HFF-Myc (cell line): ENCODE results near the gene PTH1R.

Source experiments
- DNase-seq: peaks from one replicate; pipeline ENCODE4 v3.0.0-alpha.2; 2011; ENCODE audit warnings: low read depth; ENCODE audit errors: extremely low read depth
- H3K4me3 ChIP-seq: replicated peaks from 2 replicates; pipeline ENCODE4 v1.5.1; 2011; ENCODE audit warnings: low read depth, mild to moderate bottlenecking, control low read depth, low read length
- CTCF ChIP-seq: IDR thresholded peaks from 2 replicates; pipeline ENCODE4 v1.5.1; 2012; ENCODE audit warnings: mild to moderate bottlenecking, low read depth, low read length, control low read depth; ENCODE audit errors: missing control alignments

PTH1R gene

DNA sequence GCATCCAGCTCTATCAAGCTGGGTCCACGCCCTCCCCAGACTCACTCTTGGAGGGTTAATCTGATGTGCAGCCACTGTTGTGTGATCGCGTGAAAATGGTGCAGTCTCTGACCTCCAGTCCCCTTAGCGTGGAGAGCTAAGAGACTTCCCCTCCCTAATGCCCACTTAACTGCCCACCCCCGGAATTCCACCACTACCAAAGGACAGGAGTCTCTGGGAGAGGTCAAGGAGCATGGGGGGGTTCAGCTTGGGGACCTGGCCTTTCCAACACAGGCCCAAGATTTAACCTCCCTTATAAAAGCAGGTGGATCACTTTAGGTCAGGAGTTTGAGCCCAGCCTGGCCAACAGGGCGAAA is 50.2 kb downstream of the PTH1R start:
- no peak for TF ChIP-seq CTCF
- no peak overlapping the region for H3K4me3 ChIP-seq
- no peak for DNase-seq

GRCh38 chr3:46928282-46928681 is 50.8 kb downstream of the PTH1R start:
- DNase-seq, result no peak
- no peak overlapping the region for H3K4me3 ChIP-seq
- TF ChIP-seq CTCF, result no peak

GRCh38 chr3:46929324-46929723 is 51.8 kb downstream of the PTH1R start:
- DNase-seq, result no peak
- no peak overlapping the region for H3K4me3 ChIP-seq
- no peak for TF ChIP-seq CTCF

DNA sequence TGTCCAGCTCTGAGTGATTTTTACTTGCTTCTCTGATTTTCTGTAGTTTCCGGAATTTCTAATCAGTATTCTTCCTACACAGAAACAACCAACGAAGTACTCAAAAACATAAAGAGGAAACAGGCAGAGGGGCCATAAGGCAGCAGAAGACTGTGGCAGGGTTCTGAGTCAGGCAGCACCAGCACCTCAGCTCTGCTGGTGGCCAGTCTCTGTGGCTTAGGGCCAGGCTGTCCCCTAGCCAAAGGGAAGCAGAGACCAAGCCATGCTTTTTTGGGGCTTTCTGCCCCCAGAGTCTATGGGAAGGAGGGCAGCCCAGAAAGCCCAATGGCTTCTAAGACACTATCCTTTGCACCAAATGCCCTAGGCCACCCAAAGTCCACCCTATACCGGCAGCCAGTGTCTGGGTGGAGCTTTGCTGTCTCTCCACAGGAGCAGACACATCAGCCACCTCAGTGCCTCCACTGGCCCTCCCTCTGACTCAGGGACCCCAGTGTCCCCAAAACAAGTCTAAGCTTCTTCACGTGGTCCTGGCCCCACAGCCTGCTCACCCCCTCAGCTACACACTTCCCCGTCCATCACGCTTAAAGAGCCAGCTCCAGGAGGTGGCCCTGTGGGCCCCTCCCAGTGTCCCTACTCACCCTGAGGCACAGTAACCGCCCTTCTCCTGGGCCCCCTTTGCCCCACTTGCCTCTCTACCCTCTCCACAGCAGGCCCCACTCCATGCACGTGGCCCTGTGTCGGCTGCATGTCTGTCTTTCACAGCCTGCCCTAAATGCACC is 52.8 kb downstream of the PTH1R start:
- TF ChIP-seq CTCF, result no peak
- no peak overlapping the region for H3K4me3 ChIP-seq

DNA sequence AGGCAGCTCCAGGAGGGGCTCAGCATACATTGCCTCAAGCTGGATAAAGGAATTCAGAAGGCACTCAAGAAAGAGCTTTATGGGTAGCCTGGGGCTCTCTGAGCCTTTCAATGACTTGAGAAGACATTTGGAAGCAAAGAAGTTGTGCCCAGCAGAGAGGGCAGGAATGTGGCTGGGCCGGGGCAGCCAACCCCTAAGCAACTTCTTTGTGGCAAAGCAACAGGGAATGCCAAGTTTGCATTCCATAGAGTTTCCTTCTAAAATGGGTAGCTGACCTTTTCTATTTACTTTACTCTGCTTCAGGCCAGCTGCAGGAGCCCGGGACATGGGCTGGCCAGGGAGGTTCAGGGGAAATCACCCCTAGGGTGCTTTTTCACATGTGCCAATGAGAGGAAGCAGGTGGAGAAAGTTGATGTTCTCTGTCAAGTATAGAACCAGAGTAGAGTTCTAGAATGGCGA is 53.5 kb downstream of the PTH1R start:
- H3K4me3 ChIP-seq, result no peak overlapping the region
- DNase-seq, result no peak
- no peak for TF ChIP-seq CTCF

More for the DNA sequence above, 52.8 kb downstream of the PTH1R start:
- DNase-seq, result no peak

- H3K4me3 ChIP-seq, result no peak overlapping the region
- no peak for DNase-seq
- no peak for TF ChIP-seq CTCF
Observed at GRCh38 chr3:46931631-46932331, 54.3 kb downstream of the PTH1R start.
